A673 (cell line): ENCODE data around the gene SEC22C. TPM values are rescaled to one million over a fixed set of nuclear protein-coding genes. Genes with fewer than 3 reads are reported as not detected.
"Not testable (repeated sequence)": the region's sequence is repeated elsewhere in the genome, so short reads cannot be mapped to it uniquely, and the experiment has no call there.

Source experiments
- BruUV-seq: library from RNA; stranded (reverse); fragments of 400-500 nt; replicated peaks from 2 replicates; lab custom pipeline; 2021; lab: Mats Ljungman, UMichigan
- CTCF ChIA-PET: fragments of 300-600 bp; sonication (Branson Sonifier 250); formaldehyde crosslinking; loops from one replicate; lab custom pipeline; 2022; ENCODE audit warnings: antibody characterized with exemption; lab: Charles Lee
- POLR2A ChIA-PET: fragments of 300-600 bp; sonication (Branson Sonifier 250); formaldehyde crosslinking; loops from one replicate; lab custom pipeline; 2022; ENCODE audit warnings: antibody characterized with exemption; ENCODE audit not compliant: low non-redundant PET; lab: Charles Lee
- DNase-seq: peaks from one replicate; pipeline ENCODE4 v3.0.0-alpha.2; 2015; ENCODE audit warnings: low spot score
- H3K27ac ChIP-seq: fragments of 200-600 bp; sonication (generic); 2 replicates; pipeline ENCODE4 v1.5.1; 2016; ENCODE audit warnings: mixed run types, low read depth, mild to moderate bottlenecking, mixed read lengths, antibody characterized with exemption, low read length; ENCODE audit not compliant: poor library complexity, severe bottlenecking
- H3K27me3 ChIP-seq: fragments of 200-600 bp; sonication (generic); replicated peaks from 2 replicates; pipeline ENCODE4 v1.6.1; 2017; ENCODE audit warnings: mixed run types, low read depth, mild to moderate bottlenecking, mixed read lengths, antibody characterized with exemption, low read length; ENCODE audit not compliant: insufficient read depth, poor library complexity
- H3K36me3 ChIP-seq: fragments of 200-600 bp; sonication (generic); 2 replicates; pipeline ENCODE4 v1.6.1; 2016; ENCODE audit warnings: mixed run types, mild to moderate bottlenecking, mixed read lengths, antibody characterized with exemption, low read length; ENCODE audit not compliant: insufficient read depth, poor library complexity, severe bottlenecking
- H3K4me1 ChIP-seq: fragments of 200-600 bp; sonication (generic); 2 replicates; pipeline ENCODE4 v1.6.1; 2017; ENCODE audit warnings: mixed run types, mild to moderate bottlenecking, mixed read lengths, antibody characterized with exemption, low read length; ENCODE audit not compliant: insufficient read depth, poor library complexity, severe bottlenecking
- H3K4me3 ChIP-seq: fragments of 200-600 bp; sonication (generic); 2 replicates; pipeline ENCODE4 v1.5.1; 2016; ENCODE audit warnings: low read depth, mixed run types, mild to moderate bottlenecking, mixed read lengths, low read length; ENCODE audit not compliant: poor library complexity, severe bottlenecking
- H3K9me3 ChIP-seq: fragments of 200-600 bp; sonication (generic); 2 replicates; pipeline ENCODE4 v1.6.1; 2016; ENCODE audit warnings: mixed run types, low read depth, mild to moderate bottlenecking, mixed read lengths, antibody characterized with exemption, low read length; ENCODE audit not compliant: poor library complexity, severe bottlenecking
- EZH2 ChIP-seq: fragments of 200-600 bp; sonication (generic); IDR thresholded peaks from 2 replicates; pipeline ENCODE4 v1.6.1; 2017; ENCODE audit warnings: borderline replicate concordance, low read depth, mild to moderate bottlenecking, mixed read lengths, antibody characterized with exemption, low read length; ENCODE audit not compliant: poor library complexity, severe bottlenecking
- intact Hi-C: fragments of 100-400 bp; cut with micrococcal nuclease; formaldehyde crosslinking; loops from one replicate; pipeline ENCODE4 v1.10.0; 2022; ENCODE audit not compliant: unreplicated experiment
- total RNA-seq: library from RNA; stranded (reverse); gene quantifications from 2 replicates; pipeline ENCODE4 v1.2.3, GENCODE V29; 2021
- TF ChIP-seq, protein P1 (sequence below): fragments of 300-800, 200-600 bp; sonication (generic); conservative IDR thresholded peaks from 2 replicates; pipeline ENCODE4 v1.5.1; 2017; ENCODE audit warnings: low read depth, mild to moderate bottlenecking, antibody characterized with exemption, low read length, moderate library complexity, mixed read lengths

SEC22C gene
- total RNA-seq, 1 experiment from 2014 or later = 28.9 TPM

DNA sequence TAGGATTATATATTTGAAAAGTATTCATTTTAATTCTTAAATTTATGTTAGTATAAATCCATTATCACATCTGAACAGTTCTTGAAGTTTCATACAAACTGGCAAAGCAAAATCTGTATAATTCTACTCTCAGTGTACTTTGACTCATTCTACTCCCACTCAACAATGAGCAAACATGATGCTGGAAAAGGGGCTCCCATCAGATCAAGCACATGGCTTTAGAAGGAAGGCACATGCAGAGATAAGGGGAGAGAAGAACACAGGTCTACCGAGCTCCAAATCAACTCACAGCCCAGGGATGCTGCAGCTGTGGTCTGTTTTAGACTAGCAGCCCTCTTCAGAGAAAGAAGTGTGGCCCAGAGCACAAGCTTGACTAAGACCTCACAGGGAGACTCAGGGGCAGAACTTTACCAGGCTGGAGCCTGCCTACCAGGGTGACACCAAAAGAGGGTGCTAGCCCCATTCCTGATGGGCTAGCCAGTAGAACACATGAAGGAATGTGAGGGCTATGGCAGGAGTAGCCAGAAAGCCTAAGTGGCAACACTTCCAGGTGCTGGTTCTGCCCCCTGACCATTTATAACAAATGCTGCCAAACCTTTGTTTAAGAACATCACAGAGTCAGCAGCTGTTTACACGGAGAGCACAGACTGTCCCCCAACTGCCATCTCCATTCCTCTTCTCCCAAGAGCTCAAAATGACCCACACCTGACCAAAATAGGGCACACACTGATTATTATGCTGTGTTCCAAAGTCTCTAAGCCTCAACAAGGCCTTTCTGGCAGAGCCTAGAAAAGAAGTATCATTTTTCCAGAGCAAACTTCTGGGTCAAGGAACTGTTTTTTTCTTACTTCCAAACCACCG, 19.5 kb downstream of the SEC22C start:
- TF ChIP-seq, protein P1, sequence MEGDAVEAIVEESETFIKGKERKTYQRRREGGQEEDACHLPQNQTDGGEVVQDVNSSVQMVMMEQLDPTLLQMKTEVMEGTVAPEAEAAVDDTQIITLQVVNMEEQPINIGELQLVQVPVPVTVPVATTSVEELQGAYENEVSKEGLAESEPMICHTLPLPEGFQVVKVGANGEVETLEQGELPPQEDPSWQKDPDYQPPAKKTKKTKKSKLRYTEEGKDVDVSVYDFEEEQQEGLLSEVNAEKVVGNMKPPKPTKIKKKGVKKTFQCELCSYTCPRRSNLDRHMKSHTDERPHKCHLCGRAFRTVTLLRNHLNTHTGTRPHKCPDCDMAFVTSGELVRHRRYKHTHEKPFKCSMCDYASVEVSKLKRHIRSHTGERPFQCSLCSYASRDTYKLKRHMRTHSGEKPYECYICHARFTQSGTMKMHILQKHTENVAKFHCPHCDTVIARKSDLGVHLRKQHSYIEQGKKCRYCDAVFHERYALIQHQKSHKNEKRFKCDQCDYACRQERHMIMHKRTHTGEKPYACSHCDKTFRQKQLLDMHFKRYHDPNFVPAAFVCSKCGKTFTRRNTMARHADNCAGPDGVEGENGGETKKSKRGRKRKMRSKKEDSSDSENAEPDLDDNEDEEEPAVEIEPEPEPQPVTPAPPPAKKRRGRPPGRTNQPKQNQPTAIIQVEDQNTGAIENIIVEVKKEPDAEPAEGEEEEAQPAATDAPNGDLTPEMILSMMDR = no peak
- TF ChIP-seq EZH2 = no peak
- no peak for DNase-seq
- H3K4me3 ChIP-seq = no peak overlapping the region
- H3K4me1 ChIP-seq = no peaks in the 10 kb centered on the region
- no peaks in the 10 kb centered on the region for H3K27me3 ChIP-seq
- H3K9me3 ChIP-seq = no peaks in the 10 kb centered on the region
- ChIA-PET CTCF (no interaction called here), POLR2A (no interaction called here)
- no peak overlapping the region for H3K27ac ChIP-seq
- no TSS peak for BruUV-seq
- peaks cover 6% of the 10 kb centered on the region for H3K36me3 ChIP-seq
- intact Hi-C loops = no loop called here

- H3K27me3 ChIP-seq = no peaks in the 10 kb centered on the region
- DNase-seq = no peak
- TF ChIP-seq, protein P1 = no peak
- TF ChIP-seq EZH2 = no peak
- H3K4me1 ChIP-seq = no peaks in the 10 kb centered on the region
- no peaks in the 10 kb centered on the region for H3K9me3 ChIP-seq
- H3K36me3 ChIP-seq = peaks cover 3% of the 10 kb centered on the region
- ChIA-PET CTCF (no interaction called here), POLR2A (no interaction called here)
- intact Hi-C loops = no loop called here
- H3K27ac ChIP-seq = no peak overlapping the region
- BruUV-seq = no TSS peak
- no peak overlapping the region for H3K4me3 ChIP-seq
Observed at GRCh38 chr3:42557854-42558253, 23.9 kb downstream of the SEC22C start.

DNA sequence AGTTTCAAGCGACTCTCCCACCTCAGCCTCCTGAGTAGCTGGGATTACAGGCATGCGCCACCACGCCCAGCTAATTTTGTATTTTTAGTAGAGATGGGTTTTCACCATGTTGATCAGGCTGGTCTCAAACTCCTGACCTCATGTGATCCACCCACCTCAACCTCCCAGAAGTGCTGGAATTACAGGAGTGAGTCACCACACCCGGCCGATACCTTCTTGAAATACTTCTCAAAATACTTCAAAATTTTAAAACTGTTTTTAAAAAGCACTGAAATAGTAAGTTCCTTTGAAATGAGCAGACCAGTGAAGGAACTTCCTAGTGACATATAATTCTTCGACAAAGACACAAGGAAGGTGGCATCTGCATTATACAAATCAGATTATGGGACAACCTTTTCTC, 24.9 kb downstream of the SEC22C start:
- H3K4me1 ChIP-seq, CTCF ChIA-PET, DNase-seq, H3K4me3 ChIP-seq, H3K9me3 ChIP-seq, BruUV-seq, POLR2A ChIA-PET, H3K27me3 ChIP-seq, H3K27ac ChIP-seq, intact Hi-C loops, H3K36me3 ChIP-seq: not testable (repeated sequence)
